ENCODE results near the gene CLCN5.
A peak's percentile ranks its signal among the peaks of the same experiment; 100 is the strongest.

The CLCN5 gene

GRCh38 chrX:50093625-50094024 lies 171.2 kb downstream of the CLCN5 start:
- TF ChIP-seq ZNF384 (IDR thresholded peaks at IDR 0.05) (no peak), HDGF (IDR thresholded peaks at IDR 0.05; ENCODE audit: borderline replicate concordance) (no peak), ELF4 (IDR thresholded peaks at IDR 0.05) (no peak), NFRKB (IDR thresholded peaks at IDR 0.05) (no peak), ARNT (IDR thresholded peaks at IDR 0.05) (no peak), CTBP1 (IDR thresholded peaks at IDR 0.05; ENCODE audit: borderline replicate concordance) (no peak), TARDBP (IDR thresholded peaks at IDR 0.05) (no peak), FOXA1 (IDR thresholded peaks at IDR 0.05) (no peak), SP1 (IDR thresholded peaks at IDR 0.05) (no peak)
- no peak for DNase-seq (ENCODE audit: extremely low spot score)
- CTCF ChIA-PET = no interaction called here
- POLR2A ChIA-PET = no interaction called here

- no peak for DNase-seq (ENCODE audit: extremely low spot score)
- TF ChIP-seq L3MBTL2 (conservative IDR thresholded peaks at IDR 0.05) (no peak), PKNOX1 (IDR thresholded peaks at IDR 0.05) (no peak), FOXK2 (IDR thresholded peaks at IDR 0.05) (no peak), TARDBP (IDR thresholded peaks at IDR 0.05) (no peak), LEF1 (IDR thresholded peaks at IDR 0.05; ENCODE audit: borderline replicate concordance) (no peak), ZNF384 (IDR thresholded peaks at IDR 0.05) (no peak), ELF4 (IDR thresholded peaks at IDR 0.05) (no peak), FOXA1 (IDR thresholded peaks at IDR 0.05) (no peak), SP1 (IDR thresholded peaks at IDR 0.05) (no peak), SUZ12 (IDR thresholded peaks at IDR 0.05) (no peak), BHLHE40 (IDR thresholded peaks at IDR 0.05; ENCODE audit: borderline replicate concordance) (no peak), HDGF (IDR thresholded peaks at IDR 0.05; ENCODE audit: borderline replicate concordance) (no peak), NFRKB (IDR thresholded peaks at IDR 0.05) (no peak)
- ChIA-PET CTCF (no interaction called here), POLR2A (no interaction called here)
Observed at GRCh38 chrX:50097071-50097470, 174.7 kb downstream of the CLCN5 start.

- POLR2A ChIA-PET = no interaction called here
- CTCF ChIA-PET = no interaction called here
- TF ChIP-seq CTBP1 (IDR thresholded peaks at IDR 0.05; ENCODE audit: borderline replicate concordance) (no peak), FOXA1 (IDR thresholded peaks at IDR 0.05) (no peak), FOXK2 (IDR thresholded peaks at IDR 0.05) (no peak), LEF1 (IDR thresholded peaks at IDR 0.05; ENCODE audit: borderline replicate concordance) (no peak)
- DNase-seq (ENCODE audit: extremely low spot score) = no peak
Observed at GRCh38 chrX:50098241-50098640, 175.8 kb downstream of the CLCN5 start.

- ChIA-PET POLR2A (no interaction called here), CTCF (interaction anchor here (0.5 kb wide), 1 partner anchor 471 kb away, joined by 3 read pairs; no protein-coding TSS in a partner anchor)
- no peak for DNase-seq (ENCODE audit: extremely low spot score)
- no peak for TF ChIP-seq LEF1 (IDR thresholded peaks at IDR 0.05; ENCODE audit: borderline replicate concordance)
- no peak for TF ChIP-seq SUZ12 (IDR thresholded peaks at IDR 0.05)
- TF ChIP-seq FOXM1 (IDR thresholded peaks at IDR 0.05; ENCODE audit: borderline replicate concordance) = no peak
- TF ChIP-seq ELF4 (IDR thresholded peaks at IDR 0.05) = no peak
- TF ChIP-seq CTBP1 (IDR thresholded peaks at IDR 0.05; ENCODE audit: borderline replicate concordance) = no peak
- TF ChIP-seq SP1 (IDR thresholded peaks at IDR 0.05) = no peak
- TF ChIP-seq FOXK2 (IDR thresholded peaks at IDR 0.05) = no peak
- TF ChIP-seq PKNOX1 (IDR thresholded peaks at IDR 0.05) = no peak
- no peak for TF ChIP-seq FOXA1 (IDR thresholded peaks at IDR 0.05)
- TF ChIP-seq ZNF384 (IDR thresholded peaks at IDR 0.05) = no peak
- no peak for TF ChIP-seq L3MBTL2 (conservative IDR thresholded peaks at IDR 0.05)
- no peak for TF ChIP-seq TARDBP (IDR thresholded peaks at IDR 0.05)
- no peak for TF ChIP-seq HDGF (IDR thresholded peaks at IDR 0.05; ENCODE audit: borderline replicate concordance)
- no peak for TF ChIP-seq BHLHE40 (IDR thresholded peaks at IDR 0.05; ENCODE audit: borderline replicate concordance)
- TF ChIP-seq ARNT (IDR thresholded peaks at IDR 0.05) = no peak
- no peak for TF ChIP-seq NFRKB (IDR thresholded peaks at IDR 0.05)
Observed at GRCh38 chrX:50098749-50099148, 176.4 kb downstream of the CLCN5 start.

GRCh38 chrX:50099331-50099730 lies 176.9 kb downstream of the CLCN5 start:
- POLR2A ChIA-PET = no interaction called here
- DNase-seq (ENCODE audit: extremely low spot score) = no peak
- CTCF ChIA-PET = interaction anchor here (0.5 to 1.6 kb wide), 2 partner anchors 471 to 582 kb away, joined by 3 to 4 read pairs; no protein-coding TSS in a partner anchor
- TF ChIP-seq ELF4 (IDR thresholded peaks at IDR 0.05) = no peak
- no peak for TF ChIP-seq FOXM1 (IDR thresholded peaks at IDR 0.05; ENCODE audit: borderline replicate concordance)
- TF ChIP-seq BHLHE40 (IDR thresholded peaks at IDR 0.05; ENCODE audit: borderline replicate concordance) = no peak
- no peak for TF ChIP-seq SP1 (IDR thresholded peaks at IDR 0.05)
- TF ChIP-seq HDGF (IDR thresholded peaks at IDR 0.05; ENCODE audit: borderline replicate concordance) = no peak
- TF ChIP-seq PKNOX1 (IDR thresholded peaks at IDR 0.05) = no peak
- TF ChIP-seq ZNF384 (IDR thresholded peaks at IDR 0.05) = no peak
- TF ChIP-seq SUZ12 (IDR thresholded peaks at IDR 0.05) = no peak
- no peak for TF ChIP-seq ARNT (IDR thresholded peaks at IDR 0.05)
- TF ChIP-seq L3MBTL2 (conservative IDR thresholded peaks at IDR 0.05) = no peak
- no peak for TF ChIP-seq FOXK2 (IDR thresholded peaks at IDR 0.05)
- no peak for TF ChIP-seq CTBP1 (IDR thresholded peaks at IDR 0.05; ENCODE audit: borderline replicate concordance)
- TF ChIP-seq TARDBP (IDR thresholded peaks at IDR 0.05) = no peak
- no peak for TF ChIP-seq LEF1 (IDR thresholded peaks at IDR 0.05; ENCODE audit: borderline replicate concordance)
- no peak for TF ChIP-seq FOXA1 (IDR thresholded peaks at IDR 0.05)
- TF ChIP-seq NFRKB (IDR thresholded peaks at IDR 0.05) = no peak

- TF ChIP-seq SP1 (IDR thresholded peaks at IDR 0.05) (no peak), TARDBP (IDR thresholded peaks at IDR 0.05) (no peak), CTBP1 (IDR thresholded peaks at IDR 0.05; ENCODE audit: borderline replicate concordance) (no peak), NFRKB (IDR thresholded peaks at IDR 0.05) (no peak), SUZ12 (IDR thresholded peaks at IDR 0.05) (no peak), FOXA1 (IDR thresholded peaks at IDR 0.05) (no peak), FOXK2 (IDR thresholded peaks at IDR 0.05) (no peak), PKNOX1 (IDR thresholded peaks at IDR 0.05) (peak; percentile 29; the same call in 1 of the 2 replicates)
- DNase-seq (ENCODE audit: extremely low spot score) = peak; percentile 34
- ChIA-PET POLR2A (no interaction called here), CTCF (interaction anchor here (0.8 to 1.6 kb wide), 4 partner anchors 105 to 581 kb away, joined by 3 to 5 read pairs (median 4); partner anchors contain the start of gene CCNB3)
Observed at GRCh38 chrX:50100188-50100587, 177.8 kb downstream of the CLCN5 start.
